Right atrium auricular region (tissue), 2 donors: ENCODE data around the gene NELL1. TPM values are rescaled to one million over a fixed set of nuclear protein-coding genes. Genes with fewer than 3 reads are reported as not detected.

Source experiments
- DNase-seq: peaks from one replicate; pipeline ENCODE4 v3.0.0-alpha.2; 2019; ENCODE audit warnings: low spot score
- H3K27ac ChIP-seq, 2 donors: fragments of 200-600 bp; sonication (generic); 1 replicate in 1 of 2; 2 replicates in 1 of 2; pipeline ENCODE4 v1.5.1; 2016 to 2019
- H3K27me3 ChIP-seq, 2 donors: fragments of 200-600 bp; sonication (generic); one replicate each; pipeline versions ENCODE4 v1.5.1 to v1.6.0; 2017 to 2019
- H3K36me3 ChIP-seq: fragments of 200-600 bp; sonication (generic); one replicate; pipeline ENCODE4 v1.5.1; 2016
- H3K4me1 ChIP-seq, 2 donors: fragments of 200-600 bp; sonication (generic); one replicate each; pipeline versions ENCODE4 v1.5.1 to v1.6.0; 2017 to 2019
- H3K4me3 ChIP-seq, 2 donors: fragments of 200-600 bp; sonication (generic); 1 replicate in 1 of 2; 2 replicates in 1 of 2; pipeline ENCODE4 v1.5.1; 2017 to 2019; ENCODE audit warnings: mild to moderate bottlenecking in 1 of 2, moderate library complexity in 1 of 2
- H3K9me3 ChIP-seq, 2 donors: fragments of 200-600 bp; sonication (generic); one replicate each; pipeline ENCODE4 v1.5.1; 2019
- total RNA-seq, 2 donors: library from RNA; depleted of rRNA; stranded (reverse); fragments of >200 nt; gene quantifications; one replicate each; pipeline ENCODE4 v1.1.0, GENCODE V29; 2016
- TF ChIP-seq, protein P1 (sequence below), 2 donors: fragments of 200-600 bp; sonication (generic); IDR thresholded peaks; one replicate each; pipeline ENCODE4 v1.5.1; 2019; ENCODE audit warnings: antibody characterized with exemption in 2 of 2

NELL1 gene
- total RNA-seq, 2 donors from 2014 or later: not detected

DNA sequence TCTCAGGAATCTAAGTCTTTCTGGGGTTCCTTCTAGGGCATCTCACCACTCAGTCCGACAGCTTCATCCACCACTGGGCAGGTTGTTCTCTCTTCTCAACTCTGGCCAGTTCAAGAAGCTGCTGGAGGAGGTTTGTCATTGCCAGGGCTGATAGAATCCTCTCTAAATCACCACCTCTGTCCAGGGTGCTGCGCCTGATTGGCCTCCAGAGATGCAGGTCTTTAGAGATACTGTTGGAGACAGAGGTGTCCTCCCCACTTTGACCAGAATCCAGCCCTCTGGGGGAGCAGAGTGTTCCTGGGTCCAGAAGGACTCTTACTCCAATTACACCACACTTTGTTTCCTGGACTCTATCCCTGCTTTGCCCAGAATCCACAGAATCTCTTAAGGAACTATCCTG is 90.2 kb downstream of the NELL1 start:
- DNase-seq: no peak
- no peaks in the 10 kb centered on the region for H3K36me3 ChIP-seq
- no peaks in the 10 kb centered on the region for H3K9me3 ChIP-seq
- no peaks in the 10 kb centered on the region for H3K27me3 ChIP-seq
- no peak overlapping the region for H3K27ac ChIP-seq
- TF ChIP-seq, protein P1, sequence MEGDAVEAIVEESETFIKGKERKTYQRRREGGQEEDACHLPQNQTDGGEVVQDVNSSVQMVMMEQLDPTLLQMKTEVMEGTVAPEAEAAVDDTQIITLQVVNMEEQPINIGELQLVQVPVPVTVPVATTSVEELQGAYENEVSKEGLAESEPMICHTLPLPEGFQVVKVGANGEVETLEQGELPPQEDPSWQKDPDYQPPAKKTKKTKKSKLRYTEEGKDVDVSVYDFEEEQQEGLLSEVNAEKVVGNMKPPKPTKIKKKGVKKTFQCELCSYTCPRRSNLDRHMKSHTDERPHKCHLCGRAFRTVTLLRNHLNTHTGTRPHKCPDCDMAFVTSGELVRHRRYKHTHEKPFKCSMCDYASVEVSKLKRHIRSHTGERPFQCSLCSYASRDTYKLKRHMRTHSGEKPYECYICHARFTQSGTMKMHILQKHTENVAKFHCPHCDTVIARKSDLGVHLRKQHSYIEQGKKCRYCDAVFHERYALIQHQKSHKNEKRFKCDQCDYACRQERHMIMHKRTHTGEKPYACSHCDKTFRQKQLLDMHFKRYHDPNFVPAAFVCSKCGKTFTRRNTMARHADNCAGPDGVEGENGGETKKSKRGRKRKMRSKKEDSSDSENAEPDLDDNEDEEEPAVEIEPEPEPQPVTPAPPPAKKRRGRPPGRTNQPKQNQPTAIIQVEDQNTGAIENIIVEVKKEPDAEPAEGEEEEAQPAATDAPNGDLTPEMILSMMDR (IDR thresholded peaks at IDR 0.05): no peak
- no peak overlapping the region for H3K4me3 ChIP-seq
- H3K4me1 ChIP-seq: no peaks in the 10 kb centered on the region

DNA sequence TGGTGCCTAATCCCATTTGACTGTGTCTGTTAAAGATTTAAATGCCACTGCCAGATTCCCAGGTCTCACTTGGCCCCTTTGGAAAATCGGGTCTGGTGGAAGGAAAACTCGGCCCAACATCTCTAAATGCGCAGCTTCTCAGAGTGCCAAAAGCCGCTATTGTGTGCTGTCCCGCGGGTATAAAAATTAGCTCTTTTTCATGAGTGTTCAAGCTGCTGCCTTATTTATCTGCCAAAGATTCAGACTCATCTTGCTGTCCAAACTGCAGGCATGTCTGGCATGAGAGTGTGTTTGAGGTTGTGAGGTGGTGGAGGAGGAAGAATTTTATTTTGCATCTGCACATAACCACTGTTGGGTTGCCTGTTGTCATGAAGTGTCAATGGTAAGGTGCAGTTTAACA is 91.4 kb downstream of the NELL1 start:
- H3K4me3 ChIP-seq: no peak overlapping the region
- no peaks in the 10 kb centered on the region for H3K4me1 ChIP-seq
- H3K36me3 ChIP-seq: no peaks in the 10 kb centered on the region
- no peaks in the 10 kb centered on the region for H3K9me3 ChIP-seq
- H3K27me3 ChIP-seq: no peaks in the 10 kb centered on the region
- TF ChIP-seq, protein P1 (IDR thresholded peaks at IDR 0.05): no peak
- H3K27ac ChIP-seq: no peak overlapping the region
- DNase-seq: no peak

DNA sequence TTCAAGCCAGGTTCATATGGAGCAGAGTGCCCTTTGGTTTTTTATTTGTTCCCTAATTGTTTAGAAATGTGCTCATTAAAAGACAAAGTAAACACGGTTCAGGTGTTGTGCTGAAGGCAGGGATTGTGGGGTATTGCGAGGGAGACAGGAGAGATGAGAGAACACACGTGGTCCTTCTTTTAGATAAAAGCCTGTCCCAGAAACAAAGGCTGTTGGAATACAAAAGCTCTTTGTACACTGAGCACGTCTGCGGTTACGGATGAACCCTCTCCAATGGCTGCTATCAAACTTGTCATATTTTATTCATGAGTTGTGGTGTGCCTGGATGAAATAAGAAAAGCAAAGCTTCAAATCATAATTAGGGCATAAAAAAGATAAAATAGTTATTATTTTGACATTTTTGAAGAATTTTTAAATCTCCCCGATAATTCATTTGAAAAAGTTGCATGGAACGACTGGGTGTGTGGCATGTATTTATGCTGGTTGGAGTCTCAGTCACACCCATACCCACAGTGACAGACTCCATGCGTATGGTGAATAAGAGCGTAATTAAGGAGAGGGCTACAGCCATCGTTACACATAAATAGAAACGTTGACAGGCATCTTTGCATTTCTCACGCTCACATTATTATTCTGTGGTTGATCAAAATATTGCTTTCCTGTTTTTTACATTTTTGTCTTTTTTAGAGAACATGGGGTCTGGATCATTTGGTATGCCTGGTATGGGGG is 92.9 kb downstream of the NELL1 start:
- DNase-seq: no peak
- Histone ChIP-seq H3K36me3 (no peaks in the 10 kb centered on the region), H3K27ac (no peak overlapping the region), H3K9me3 (no peaks in the 10 kb centered on the region), H3K4me3 (no peak overlapping the region), H3K4me1 (no peaks in the 10 kb centered on the region), H3K27me3 (no peaks in the 10 kb centered on the region)
- TF ChIP-seq, protein P1 (IDR thresholded peaks at IDR 0.05): no peak

DNA sequence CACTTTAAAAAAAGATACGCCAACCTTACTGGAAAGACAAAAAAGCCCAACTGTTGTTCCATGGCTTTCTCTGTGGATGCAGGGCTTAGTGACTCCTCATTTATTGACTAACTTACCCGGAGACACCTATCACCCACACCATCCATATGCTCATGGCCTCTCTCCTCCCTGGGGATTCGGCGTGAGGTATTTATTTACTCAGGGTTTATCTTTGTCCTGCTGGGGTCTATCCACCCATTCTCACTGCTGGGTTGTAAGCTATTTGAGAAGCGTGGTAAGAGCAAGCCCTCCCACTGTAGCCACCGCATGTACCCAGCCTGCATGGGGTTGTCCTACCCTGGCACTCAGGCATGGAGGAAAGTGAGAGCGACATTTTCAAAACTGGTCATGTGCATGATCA is 93.6 kb downstream of the NELL1 start:
- Histone ChIP-seq H3K9me3 (no peaks in the 10 kb centered on the region), H3K4me3 (no peak overlapping the region), H3K36me3 (no peaks in the 10 kb centered on the region), H3K4me1 (no peaks in the 10 kb centered on the region), H3K27me3 (no peaks in the 10 kb centered on the region), H3K27ac (no peak overlapping the region)
- TF ChIP-seq, protein P1 (IDR thresholded peaks at IDR 0.05): no peak
- DNase-seq: no peak

DNA sequence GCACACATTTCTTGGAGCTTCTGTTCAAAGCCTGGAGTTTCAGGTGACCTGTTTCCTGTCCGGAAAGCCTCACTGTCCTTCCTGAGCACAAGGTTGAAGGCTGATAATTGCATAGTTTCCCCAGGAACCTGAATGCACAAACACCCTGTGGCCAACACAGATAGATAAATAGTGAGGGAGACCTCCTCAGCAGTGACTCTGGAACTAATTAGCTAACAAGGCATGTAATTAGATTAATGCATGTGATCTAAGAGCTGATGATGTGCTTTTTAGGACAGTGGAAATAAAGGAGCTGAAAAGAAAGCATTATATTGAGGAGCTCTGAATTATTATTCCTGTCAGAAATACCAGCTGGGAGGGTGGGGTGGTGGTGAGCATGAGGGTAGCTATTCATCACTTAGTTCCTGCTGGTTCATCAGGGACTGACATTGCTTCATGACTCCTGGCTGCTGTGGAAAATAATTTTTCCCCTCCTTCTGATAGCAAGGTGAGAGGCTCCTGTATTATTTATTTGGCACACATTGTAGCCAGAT is 101.1 kb downstream of the NELL1 start:
- Histone ChIP-seq H3K4me1 (no peaks in the 10 kb centered on the region), H3K27ac (no peak overlapping the region), H3K36me3 (no peaks in the 10 kb centered on the region), H3K4me3 (no peak overlapping the region), H3K27me3 (no peaks in the 10 kb centered on the region), H3K9me3 (no peaks in the 10 kb centered on the region)
- TF ChIP-seq, protein P1 (IDR thresholded peaks at IDR 0.05): no peak
- no peak for DNase-seq

DNA sequence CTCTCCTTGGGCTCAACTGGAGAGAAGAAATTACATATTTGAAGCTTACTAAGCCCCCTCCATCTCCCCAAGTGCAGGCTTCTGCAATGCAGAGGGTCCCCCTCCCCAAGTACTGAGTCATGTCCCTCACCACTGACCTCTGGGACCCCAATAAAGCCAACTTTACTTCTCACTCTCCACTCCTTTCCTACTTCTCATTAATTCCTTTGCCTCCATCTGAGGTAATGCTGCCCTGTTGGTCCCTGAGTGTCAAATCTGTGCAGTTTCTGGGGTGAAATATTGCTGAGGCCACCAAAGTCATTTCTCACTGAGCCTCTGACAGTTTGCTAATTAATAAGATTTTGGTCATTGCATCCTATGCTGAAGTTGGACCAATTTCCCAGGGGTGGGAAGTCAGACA is 101.6 kb downstream of the NELL1 start:
- no peak for DNase-seq
- TF ChIP-seq, protein P1 (IDR thresholded peaks at IDR 0.05): no peak
- no peaks in the 10 kb centered on the region for H3K9me3 ChIP-seq

More for the DNA sequence above, 101.6 kb downstream of the NELL1 start:
- H3K36me3 ChIP-seq: no peaks in the 10 kb centered on the region
- no peak overlapping the region for H3K4me3 ChIP-seq
- no peak overlapping the region for H3K27ac ChIP-seq
- H3K4me1 ChIP-seq: no peaks in the 10 kb centered on the region
- no peaks in the 10 kb centered on the region for H3K27me3 ChIP-seq
